AG04449 (cell line): Measurements from ENCODE around the gene RTN4.

Source experiments
- CTCF ChIA-PET: fragments of 350-600 bp; formaldehyde crosslinking; extraction: SDS; loops from one replicate; lab custom pipeline; 2021; ENCODE audit warnings: antibody characterized with exemption; lab: Yijun Ruan, JAX
- POLR2A ChIA-PET: fragments of 400-600, 350-600 bp; formaldehyde crosslinking; extraction: SDS; loops from one replicate; lab custom pipeline; 2020; ENCODE audit warnings: antibody characterized with exemption, inconsistent platforms; lab: Yijun Ruan, JAX
- DNase-seq: peaks from one replicate; pipeline ENCODE4 v3.0.0-alpha.2; 2010; ENCODE audit warnings: low read depth, low spot score
- H3K4me3 ChIP-seq: 2 replicates; pipeline ENCODE4 v1.5.1; 2011; ENCODE audit warnings: low read depth, mild to moderate bottlenecking, control low read depth, low read length
- CTCF ChIP-seq: IDR thresholded peaks from one replicate; pipeline ENCODE4 v1.5.1; 2011; ENCODE audit warnings: mild to moderate bottlenecking, moderate library complexity, low read length, control low read depth, inconsistent platforms; ENCODE audit not compliant: insufficient read depth; ENCODE audit errors: missing control alignments

Gene RTN4

GRCh38 chr2:55025627-55026026 lies 24.6 kb downstream of the RTN4 start:
- DNase-seq = no peak
- TF ChIP-seq CTCF = no peak
- H3K4me3 ChIP-seq = no peak overlapping the region
- CTCF ChIA-PET = interaction anchor here (1.0 to 4.1 kb wide), 7 partner anchors 10 to 152 kb away, joined by 3 to 23 read pairs (median 4); partner anchors contain the start of gene RTN4
- POLR2A ChIA-PET = interaction anchor here (0.8 kb wide), 1 partner anchor 25 kb away, joined by 3 read pairs; the partner anchor contains the start of gene RTN4

- ChIA-PET CTCF (interaction anchor here (1.2 to 4.1 kb wide), 5 partner anchors 10 to 153 kb away, joined by 3 to 23 read pairs (median 4); no protein-coding TSS in a partner anchor), POLR2A (interaction anchor here (0.8 kb wide), 1 partner anchor 25 kb away, joined by 3 read pairs; the partner anchor contains the start of gene RTN4)
- TF ChIP-seq CTCF = no peak
- no peak overlapping the region for H3K4me3 ChIP-seq
- no peak for DNase-seq
Measured at GRCh38 chr2:55025082-55025481, 25.2 kb downstream of the RTN4 start.

- ChIA-PET POLR2A (no interaction called here), CTCF (interaction anchor here (1.1 kb wide), 1 partner anchor 146 kb away, joined by 8 read pairs; no protein-coding TSS in a partner anchor)
- no peak for DNase-seq
Measured at GRCh38 chr2:55022476-55022875, 27.8 kb downstream of the RTN4 start.

GRCh38 chr2:55019526-55020258 lies 30.6 kb downstream of the RTN4 start:
- ChIA-PET CTCF (interaction anchor here (0.9 to 11.4 kb wide), 5 partner anchors 9 to 149 kb away, joined by 3 to 109 read pairs (median 4); no protein-coding TSS in a partner anchor), POLR2A (no interaction called here)
- TF ChIP-seq CTCF = no peak
- no peak for DNase-seq
- no peak overlapping the region for H3K4me3 ChIP-seq

More at GRCh38 chr2:55022476-55022875, 27.8 kb downstream of the RTN4 start:
- H3K4me3 ChIP-seq = no peak overlapping the region
- no peak for TF ChIP-seq CTCF

- CTCF ChIA-PET = interaction anchor here (1.1 to 11.4 kb wide), 3 partner anchors 30 to 148 kb away, joined by 5 to 109 read pairs (median 5); no protein-coding TSS in a partner anchor
Measured at GRCh38 chr2:55018619-55019018, 31.6 kb downstream of the RTN4 start.

More at GRCh38 chr2:55018619-55019018, 31.6 kb downstream of the RTN4 start:
- POLR2A ChIA-PET = interaction anchor here (0.9 kb wide), 1 partner anchor 30 kb away, joined by 4 read pairs; no protein-coding TSS in a partner anchor
- TF ChIP-seq CTCF = no peak
- no peak for DNase-seq
- H3K4me3 ChIP-seq = no peak overlapping the region
